Measurements from ENCODE around the gene ORMDL1. TPM values are rescaled to one million over a fixed set of nuclear protein-coding genes. Genes with fewer than 3 reads are reported as not detected.
A peak's percentile ranks its signal among the peaks of the same experiment; 100 is the strongest.

Gene ORMDL1
- total and polyA plus RNA-seq, 2 of the 4 experiments (the other 2 are of a cell fraction): 35.8 to 66.8 TPM

DNA sequence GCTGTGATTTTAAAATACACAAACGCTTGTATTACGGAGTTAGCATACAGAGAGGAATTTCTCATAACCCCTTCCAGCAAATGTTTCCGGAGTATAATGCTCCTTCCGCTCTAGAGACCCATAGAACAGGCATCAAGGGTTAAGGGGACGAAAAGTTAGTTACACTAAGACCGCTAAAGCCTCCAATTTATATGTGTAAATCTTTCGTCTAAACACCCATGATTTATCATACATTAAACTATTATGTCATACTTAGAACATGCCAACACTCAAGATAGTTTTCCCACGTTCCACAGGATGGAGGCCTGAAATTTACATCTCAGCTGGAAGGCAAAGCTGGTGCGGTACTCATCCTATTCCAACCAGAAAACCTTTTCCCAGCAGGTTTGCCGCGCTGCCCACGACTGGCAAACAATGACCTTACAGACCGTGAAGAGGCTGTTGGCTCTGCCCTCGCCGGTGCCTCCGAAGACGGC lies 650 bp downstream of the ORMDL1 start:
- Histone ChIP-seq H3K4ac (ENCODE audit: low read depth, low read length) (peak overlapping the region; percentile 76), H2AFZ (replicated peaks; ENCODE audit: low read length, poor library complexity) (peak overlapping the region; percentile 99), H2BK5ac (ENCODE audit: low read depth, low read length, poor library complexity, severe bottlenecking) (peak overlapping the region; percentile 77), H2BK15ac (ENCODE audit: low read depth, low read length) (no peak overlapping the region), H4K8ac (ENCODE audit: low read depth in 2 of 2, low read length in 2 of 2) (peak overlapping the region; percentile 89 to 93), H3K9me3 (ENCODE audit: control insufficient read depth, insufficient read depth, low read length) (no peaks in the 10 kb centered on the region), H3K4me3 (ENCODE audit: insufficient read depth, low read depth, low read length) (peak overlapping the region; percentile 80), H3K56ac (ENCODE audit: extremely low read depth, insufficient read depth, low read length) (peak overlapping the region; percentile 89), H3K27ac (ENCODE audit: insufficient read depth, low read length) (peak overlapping the region; percentile 89), H2AK9ac (replicated peaks; ENCODE audit: low read depth, low read length, poor library complexity) (peak overlapping the region; percentile 77), H3K27me3 (ENCODE audit: control insufficient read depth, insufficient read depth, low read length) (no peaks in the 10 kb centered on the region), H3K4me1 (ENCODE audit: control insufficient read depth, insufficient read depth, low read length) (peaks cover 4% of the 10 kb centered on the region; the same call in 1 of the 2 replicates), H4K91ac (ENCODE audit: insufficient read depth, low read depth, low read length) (peak overlapping the region; percentile 59), H4K5ac (ENCODE audit: low read depth, low read length) (peak overlapping the region; percentile 57), H3K18ac (ENCODE audit: low read depth, low read length) (peak overlapping the region; percentile 58), H3K9me1 (ENCODE audit: insufficient read depth, low read length) (no peaks in the 10 kb centered on the region; the same call in 1 of the 2 replicates), H2BK120ac (ENCODE audit: low read depth, low read length) (no peak overlapping the region), H3K9ac (ENCODE audit: low read depth, low read length) (peak overlapping the region; percentile 85), H3K79me1 (ENCODE audit: low read depth in 1 of 2, low read length in 2 of 2) (peaks cover 25 to 41% of the 10 kb centered on the region in 2 experiments), H3K23ac (ENCODE audit: low read depth, low read length) (peak overlapping the region; percentile 85), H2AK5ac (ENCODE audit: low read depth, low read length) (peak overlapping the region; percentile 13; the same call in 1 of the 2 replicates), H3K36me3 (ENCODE audit: control insufficient read depth, insufficient read depth, low read length) (peaks cover 9% of the 10 kb centered on the region), H3K14ac (replicated peaks; ENCODE audit: low read depth, low read length) (peak overlapping the region; percentile 66), H3K4me2 (ENCODE audit: low read depth, low read length) (peak overlapping the region; percentile 82), H2BK20ac (ENCODE audit: low read depth, low read length) (no peak overlapping the region), H4K20me1 (ENCODE audit: insufficient read depth, low read length) (peaks cover 3% of the 10 kb centered on the region)
- intact Hi-C loops (cut with micrococcal nuclease): loop anchor here (10.0 kb wide), 1 partner anchor 531 kb away; the partner anchor contains the start of gene HIBCH
- DNase-seq (peak; percentile 49), ATAC-seq (ENCODE audit: low read depth) (peak; percentile 12)
- TF ChIP-seq SMC3 (IDR thresholded peaks at IDR 0.05; ENCODE audit: low read depth, low read length): no peak
- TF ChIP-seq BHLHE40 (IDR thresholded peaks at IDR 0.05; ENCODE audit: low read depth, low read length): no peak
- TF ChIP-seq FOS (IDR thresholded peaks at IDR 0.05; ENCODE audit: low read depth, low read length): no peak
- no peak for TF ChIP-seq POLR2A (IDR thresholded peaks at IDR 0.05; ENCODE audit: low read depth, low read length)
- TF ChIP-seq RAD21 (IDR thresholded peaks at IDR 0.05; ENCODE audit: low read length): no peak
- no peak for TF ChIP-seq MAZ (IDR thresholded peaks at IDR 0.05; ENCODE audit: borderline replicate concordance, low read depth, low read length)
- TF ChIP-seq NFE2L2 (IDR thresholded peaks at IDR 0.05; ENCODE audit: low read depth, low read length): no peak
- TF ChIP-seq, protein P1, sequence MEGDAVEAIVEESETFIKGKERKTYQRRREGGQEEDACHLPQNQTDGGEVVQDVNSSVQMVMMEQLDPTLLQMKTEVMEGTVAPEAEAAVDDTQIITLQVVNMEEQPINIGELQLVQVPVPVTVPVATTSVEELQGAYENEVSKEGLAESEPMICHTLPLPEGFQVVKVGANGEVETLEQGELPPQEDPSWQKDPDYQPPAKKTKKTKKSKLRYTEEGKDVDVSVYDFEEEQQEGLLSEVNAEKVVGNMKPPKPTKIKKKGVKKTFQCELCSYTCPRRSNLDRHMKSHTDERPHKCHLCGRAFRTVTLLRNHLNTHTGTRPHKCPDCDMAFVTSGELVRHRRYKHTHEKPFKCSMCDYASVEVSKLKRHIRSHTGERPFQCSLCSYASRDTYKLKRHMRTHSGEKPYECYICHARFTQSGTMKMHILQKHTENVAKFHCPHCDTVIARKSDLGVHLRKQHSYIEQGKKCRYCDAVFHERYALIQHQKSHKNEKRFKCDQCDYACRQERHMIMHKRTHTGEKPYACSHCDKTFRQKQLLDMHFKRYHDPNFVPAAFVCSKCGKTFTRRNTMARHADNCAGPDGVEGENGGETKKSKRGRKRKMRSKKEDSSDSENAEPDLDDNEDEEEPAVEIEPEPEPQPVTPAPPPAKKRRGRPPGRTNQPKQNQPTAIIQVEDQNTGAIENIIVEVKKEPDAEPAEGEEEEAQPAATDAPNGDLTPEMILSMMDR (conservative IDR thresholded peaks at IDR 0.05; ENCODE audit: low read depth, low read length): no peak
- no peak for TF ChIP-seq CHD1 (IDR thresholded peaks at IDR 0.05; ENCODE audit: low read depth, low read length)
- no peak for TF ChIP-seq MAFK (IDR thresholded peaks at IDR 0.05; ENCODE audit: low read depth, low read length)
- TF ChIP-seq, protein P2, sequence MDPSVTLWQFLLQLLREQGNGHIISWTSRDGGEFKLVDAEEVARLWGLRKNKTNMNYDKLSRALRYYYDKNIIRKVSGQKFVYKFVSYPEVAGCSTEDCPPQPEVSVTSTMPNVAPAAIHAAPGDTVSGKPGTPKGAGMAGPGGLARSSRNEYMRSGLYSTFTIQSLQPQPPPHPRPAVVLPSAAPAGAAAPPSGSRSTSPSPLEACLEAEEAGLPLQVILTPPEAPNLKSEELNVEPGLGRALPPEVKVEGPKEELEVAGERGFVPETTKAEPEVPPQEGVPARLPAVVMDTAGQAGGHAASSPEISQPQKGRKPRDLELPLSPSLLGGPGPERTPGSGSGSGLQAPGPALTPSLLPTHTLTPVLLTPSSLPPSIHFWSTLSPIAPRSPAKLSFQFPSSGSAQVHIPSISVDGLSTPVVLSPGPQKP (IDR thresholded peaks at IDR 0.05; ENCODE audit: borderline replicate concordance, low read depth, low read length): no peak
- TF ChIP-seq MXI1 (IDR thresholded peaks at IDR 0.05; ENCODE audit: borderline replicate concordance, low read depth, low read length): no peak
- TF ChIP-seq RCOR1 (IDR thresholded peaks at IDR 0.05; ENCODE audit: insufficient replicate concordance, low read length): no peak
- TF ChIP-seq, protein P3, sequence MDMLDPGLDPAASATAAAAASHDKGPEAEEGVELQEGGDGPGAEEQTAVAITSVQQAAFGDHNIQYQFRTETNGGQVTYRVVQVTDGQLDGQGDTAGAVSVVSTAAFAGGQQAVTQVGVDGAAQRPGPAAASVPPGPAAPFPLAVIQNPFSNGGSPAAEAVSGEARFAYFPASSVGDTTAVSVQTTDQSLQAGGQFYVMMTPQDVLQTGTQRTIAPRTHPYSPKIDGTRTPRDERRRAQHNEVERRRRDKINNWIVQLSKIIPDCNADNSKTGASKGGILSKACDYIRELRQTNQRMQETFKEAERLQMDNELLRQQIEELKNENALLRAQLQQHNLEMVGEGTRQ (IDR thresholded peaks at IDR 0.05; ENCODE audit: low read depth, low read length): no peak
- TF ChIP-seq RFX5 (IDR thresholded peaks at IDR 0.05; ENCODE audit: low read depth, low read length): no peak
- no peak for TF ChIP-seq CEBPB (IDR thresholded peaks at IDR 0.05; ENCODE audit: low read depth, low read length)
- ChIA-PET CTCF (no interaction called here), POLR2A (ENCODE audit: unreplicated experiment) (interaction anchor here (0.6 kb wide), 1 partner anchor 1854 kb away, joined by 3 read pairs; no protein-coding TSS in a partner anchor)
- WGBS, 2 experiments (ENCODE audit: extremely low coverage in 2 of 2, insufficient read length in 1 of 2): 0% methylated on average over 8 of the region's 17 CpGs; no CpG with 5 or more reads in 1 of the 2 experiments
- dilution Hi-C loops (cut with HindIII; ENCODE audit: low sequenced_read_pairs, unreplicated experiment): no loop called here
- in situ Hi-C loops (cut with MboI; ENCODE audit: low sequenced_read_pairs): no loop called here
- no TSS peak for BruUV-seq (replicated peaks)

Measured in IMR-90 (cell line).